Natural killer cell treated with Interleukin-12 subunit alpha and Interleukin-12 subunit beta and Interleukin-15 and Interleukin-18, amount 100 ng/mL, for 72 hours (primary cell): Measurements from ENCODE around the gene GPR132. TPM values are rescaled to one million over a fixed set of nuclear protein-coding genes. Genes with fewer than 3 reads are reported as not detected.
"Not testable (repeated sequence)": the region's sequence is repeated elsewhere in the genome, so short reads cannot be mapped to it uniquely, and the experiment has no call there.

Experiments
- ATAC-seq, 2 donors: fragments of 150-1000 bp; cut with Tn5 transposase in 1 of 2; sonication (Bioruptor Pico), chemical (Tn5 transposase) in 1 of 2; 2 replicates each; pipeline ENCODE4 v1.10.0; 2021
- DNase-seq: peaks from one replicate; pipeline ENCODE4 v3.0.0; 2022; ENCODE audit warnings: low spot score
- H3K27ac Mint-ChIP-seq, 2 donors: 1 replicate in 1 of 2; 2 replicates in 1 of 2; pipeline ENCODE4 v1.8.0; 2022; ENCODE audit warnings: mixed read lengths in 2 of 2, mild to moderate bottlenecking in 1 of 2, moderate library complexity in 1 of 2
- H3K27me3 Mint-ChIP-seq, 2 donors: 1 replicate in 1 of 2; 2 replicates in 1 of 2; pipeline ENCODE4 v1.8.0; 2022; ENCODE audit warnings: mixed read lengths in 2 of 2
- H3K36me3 Mint-ChIP-seq: one replicate; pipeline ENCODE4 v1.8.0; 2022; ENCODE audit warnings: mixed read lengths
- H3K4me1 Mint-ChIP-seq, 2 donors: 1 replicate in 1 of 2; 2 replicates in 1 of 2; pipeline ENCODE4 v1.8.0; 2022; ENCODE audit warnings: low read depth in 2 of 2, mixed read lengths in 2 of 2, mild to moderate bottlenecking in 1 of 2
- H3K4me3 Mint-ChIP-seq: one replicate; pipeline ENCODE4 v1.8.0; 2022; ENCODE audit warnings: mixed read lengths
- H3K9me3 Mint-ChIP-seq: 2 replicates; pipeline ENCODE4 v1.8.0; 2022; ENCODE audit warnings: mixed read lengths
- total RNA-seq, 2 donors: library from RNA; stranded (reverse); gene quantifications; one replicate each; pipeline ENCODE4 v1.2.3, GENCODE V29; 2022

GPR132 gene
- total RNA-seq, 2 donors from 2014 or later, result 80.9 to 88.3 TPM

- Mint-ChIP-seq H3K9me3 (no peaks in the 10 kb centered on the region), H3K4me1 (peaks cover 11 to 12% of the 10 kb centered on the region in 2 donors), H3K27me3 (no peaks in the 10 kb centered on the region), H3K27ac (no peak overlapping the region), H3K36me3 (no peaks in the 10 kb centered on the region), H3K4me3 (no peak overlapping the region)
- no peak for DNase-seq
- no peak for ATAC-seq
Observed at GRCh38 chr14:105042813-105043212, 22.4 kb downstream of the GPR132 start.

- DNase-seq, result no peak
- H3K36me3 Mint-ChIP-seq, result no peaks in the 10 kb centered on the region
- H3K4me3 Mint-ChIP-seq, result no peak overlapping the region
- no peak overlapping the region for H3K27ac Mint-ChIP-seq
- H3K27me3 Mint-ChIP-seq, result no peaks in the 10 kb centered on the region
- H3K4me1 Mint-ChIP-seq, result peaks cover 11 to 12% of the 10 kb centered on the region in 2 donors
- no peaks in the 10 kb centered on the region for H3K9me3 Mint-ChIP-seq
- ATAC-seq, result no peak
Observed at GRCh38 chr14:105041841-105042765, 23.1 kb downstream of the GPR132 start.

DNA sequence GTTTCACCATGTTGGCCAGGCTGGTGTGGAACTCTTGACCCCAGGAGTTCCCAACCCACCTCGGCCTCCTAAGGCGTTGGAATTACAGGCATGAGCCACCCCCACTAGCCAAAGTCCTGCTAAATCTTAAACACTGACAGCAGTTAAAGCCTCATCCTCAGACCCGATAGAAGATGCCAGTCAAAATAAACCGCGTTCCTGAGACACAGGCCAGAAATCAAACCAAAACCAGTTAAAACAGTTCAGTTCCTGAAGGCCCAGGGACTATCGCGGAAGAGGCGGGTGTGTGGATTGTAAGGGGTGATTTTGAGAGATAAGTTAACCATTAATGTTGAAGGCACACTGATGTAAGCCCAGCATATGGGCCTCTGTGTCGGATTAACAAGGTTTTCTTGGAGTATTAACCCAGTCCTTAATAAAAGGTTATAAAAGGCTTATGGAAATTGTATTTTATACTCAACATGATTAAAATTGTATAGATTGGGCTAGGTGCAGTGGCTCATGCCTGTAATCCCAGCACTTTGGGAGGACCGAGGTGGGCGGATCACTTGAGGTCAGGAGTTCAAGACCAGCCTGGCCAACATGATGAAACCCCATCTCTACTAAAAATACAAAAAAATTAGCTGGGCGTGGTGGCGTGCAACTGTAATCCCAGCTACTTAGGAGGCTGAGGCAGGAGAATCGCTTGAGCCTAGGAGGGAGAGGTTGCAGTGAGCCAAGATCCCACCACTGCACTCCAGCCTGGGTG lies 25.6 kb downstream of the GPR132 start:
- H3K4me3 Mint-ChIP-seq, result no peak overlapping the region
- H3K36me3 Mint-ChIP-seq, result no peaks in the 10 kb centered on the region
- no peak overlapping the region for H3K27ac Mint-ChIP-seq
- H3K27me3 Mint-ChIP-seq, result no peaks in the 10 kb centered on the region
- H3K4me1 Mint-ChIP-seq, result peaks cover under 1 to 2% of the 10 kb centered on the region in 2 donors
- H3K9me3 Mint-ChIP-seq, result no peaks in the 10 kb centered on the region
- ATAC-seq, result no peak
- DNase-seq, result no peak

GRCh38 chr14:105035616-105036015 lies 29.6 kb downstream of the GPR132 start:
- not testable (repeated sequence) for H3K27ac Mint-ChIP-seq, H3K9me3 Mint-ChIP-seq, H3K4me3 Mint-ChIP-seq, H3K27me3 Mint-ChIP-seq, DNase-seq, ATAC-seq, H3K36me3 Mint-ChIP-seq
- H3K4me1 Mint-ChIP-seq, result peaks cover 12 to 19% of the 10 kb centered on the region in 2 donors

DNA sequence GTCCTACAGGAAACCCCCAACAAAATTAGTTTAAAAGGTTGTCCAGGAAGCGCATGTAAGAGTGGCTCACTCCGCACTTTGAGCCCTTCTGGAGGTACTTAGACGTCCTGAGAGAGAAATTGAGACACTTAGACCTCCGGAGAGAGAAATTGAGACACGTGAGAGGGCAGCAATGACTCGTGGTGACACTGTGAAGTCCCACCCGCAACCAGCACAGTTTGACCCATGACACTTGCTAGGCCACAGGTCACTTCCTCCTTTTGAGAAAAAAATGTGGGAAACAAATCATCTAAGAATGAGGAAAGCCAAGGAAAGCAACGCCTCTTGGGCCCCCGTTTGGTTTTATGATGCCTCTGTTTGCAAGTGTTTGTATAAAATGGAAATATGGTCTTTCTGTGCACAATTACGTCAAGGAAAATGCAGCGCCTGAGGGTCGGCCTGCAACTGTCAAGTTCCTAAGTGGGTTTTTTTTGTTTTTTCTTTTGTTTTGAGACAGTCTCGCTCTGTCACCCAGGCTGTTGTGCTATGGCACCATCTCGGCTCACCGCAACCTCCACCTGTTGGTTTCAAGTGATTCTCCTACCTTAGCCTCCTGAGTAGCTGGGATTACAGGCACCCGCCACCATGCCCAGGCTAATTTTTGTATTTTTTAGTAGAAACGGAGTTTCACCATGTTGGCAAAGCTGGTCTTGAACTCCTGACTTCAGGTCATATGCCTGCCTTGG lies 30.8 kb downstream of the GPR132 start:
- H3K27ac Mint-ChIP-seq, result peak overlapping the region; percentile 80 to 91
- no peak overlapping the region for H3K4me3 Mint-ChIP-seq
- H3K9me3 Mint-ChIP-seq, result no peaks in the 10 kb centered on the region
- no peaks in the 10 kb centered on the region for H3K27me3 Mint-ChIP-seq
- H3K4me1 Mint-ChIP-seq, result peaks cover 12 to 19% of the 10 kb centered on the region in 2 donors
- no peaks in the 10 kb centered on the region for H3K36me3 Mint-ChIP-seq
- ATAC-seq (peak in 1 of 2 donors; percentile 57), DNase-seq (no peak)

- not testable (repeated sequence) for DNase-seq, H3K27me3 Mint-ChIP-seq, ATAC-seq, H3K36me3 Mint-ChIP-seq, H3K9me3 Mint-ChIP-seq
- peaks cover 12 to 19% of the 10 kb centered on the region in 2 donors for H3K4me1 Mint-ChIP-seq
- peak overlapping the region; percentile 80 to 91 for H3K27ac Mint-ChIP-seq
- peak overlapping the region; percentile 90 for H3K4me3 Mint-ChIP-seq
Observed at GRCh38 chr14:105033412-105033900, 31.8 kb downstream of the GPR132 start.

- H3K36me3 Mint-ChIP-seq, H3K27me3 Mint-ChIP-seq, ATAC-seq, H3K9me3 Mint-ChIP-seq, DNase-seq: not testable (repeated sequence)
- Mint-ChIP-seq H3K4me1 (peaks cover 12 to 22% of the 10 kb centered on the region in 2 donors), H3K27ac (peak overlapping the region; percentile 80 to 91), H3K4me3 (peak overlapping the region; percentile 90)
Observed at GRCh38 chr14:105032451-105032901, 32.8 kb downstream of the GPR132 start.

GRCh38 chr14:105030836-105031396 lies 34.3 kb downstream of the GPR132 start:
- peaks cover 23 to 29% of the 10 kb centered on the region in 2 donors for H3K4me1 Mint-ChIP-seq
- ATAC-seq (no peak), DNase-seq (no peak)
- H3K27ac Mint-ChIP-seq, result no peak overlapping the region
- H3K27me3 Mint-ChIP-seq, result no peaks in the 10 kb centered on the region
- H3K9me3 Mint-ChIP-seq, result no peaks in the 10 kb centered on the region
- no peaks in the 10 kb centered on the region for H3K36me3 Mint-ChIP-seq
- H3K4me3 Mint-ChIP-seq, result no peak overlapping the region

DNA sequence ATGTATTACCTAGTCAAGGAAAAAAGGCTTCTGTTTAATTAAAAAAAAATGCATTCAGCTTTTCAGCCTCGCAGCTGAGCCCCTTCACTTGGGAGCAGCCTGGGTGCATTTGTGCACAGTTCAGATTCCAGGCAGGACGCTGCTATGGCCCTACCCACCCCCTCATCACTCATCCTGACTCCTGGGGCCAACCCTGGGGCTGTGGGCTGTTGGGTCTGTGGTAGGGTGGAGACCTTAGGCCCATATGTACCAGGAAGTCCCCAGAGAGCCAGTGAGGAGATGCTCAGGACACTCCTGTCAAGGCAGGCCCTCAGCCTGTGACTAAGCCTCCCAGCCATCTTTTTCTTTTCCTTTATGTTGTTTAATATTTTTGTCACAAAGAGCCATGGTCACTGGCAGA lies 35.0 kb downstream of the GPR132 start:
- Mint-ChIP-seq H3K9me3 (no peaks in the 10 kb centered on the region), H3K4me1 (peaks cover 29 to 30% of the 10 kb centered on the region in 2 donors), H3K4me3 (no peak overlapping the region), H3K27ac (no peak overlapping the region), H3K27me3 (no peaks in the 10 kb centered on the region), H3K36me3 (no peaks in the 10 kb centered on the region)
- no peak for ATAC-seq
- DNase-seq, result no peak

DNA sequence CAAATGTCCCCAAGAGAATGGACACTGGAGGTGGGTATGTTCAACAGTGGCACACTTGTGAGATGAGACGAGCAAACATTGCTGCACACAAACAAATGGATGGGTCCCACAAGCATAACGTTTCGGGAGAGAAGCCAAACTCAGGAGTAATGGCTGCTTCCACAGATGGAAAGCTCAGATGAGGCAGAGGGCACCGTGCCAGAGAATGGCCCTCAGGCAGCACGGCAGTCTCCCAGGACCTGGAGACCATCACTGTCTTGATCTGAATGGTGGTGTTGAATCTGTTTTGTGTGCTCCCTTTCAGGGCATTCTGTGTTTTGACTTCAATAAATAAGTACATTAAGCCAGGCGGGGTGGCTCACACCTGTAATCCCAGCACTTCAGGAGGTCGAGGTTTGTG lies 35.8 kb downstream of the GPR132 start:
- no peaks in the 10 kb centered on the region for H3K36me3 Mint-ChIP-seq
- no peak for DNase-seq
- peaks cover 29 to 34% of the 10 kb centered on the region in 2 donors for H3K4me1 Mint-ChIP-seq
- no peak overlapping the region for H3K4me3 Mint-ChIP-seq
- no peak for ATAC-seq
- H3K27me3 Mint-ChIP-seq, result no peaks in the 10 kb centered on the region
- H3K27ac Mint-ChIP-seq, result no peak overlapping the region
- no peaks in the 10 kb centered on the region for H3K9me3 Mint-ChIP-seq

GRCh38 chr14:105028251-105028927 lies 36.8 kb downstream of the GPR132 start:
- no peaks in the 10 kb centered on the region for H3K36me3 Mint-ChIP-seq
- ATAC-seq, result no peak
- H3K4me3 Mint-ChIP-seq, result no peak overlapping the region
- H3K27ac Mint-ChIP-seq, result no peak overlapping the region
- H3K4me1 Mint-ChIP-seq, result peaks cover 20 to 31% of the 10 kb centered on the region in 2 donors
- no peak for DNase-seq
- H3K9me3 Mint-ChIP-seq, result no peaks in the 10 kb centered on the region
- H3K27me3 Mint-ChIP-seq, result no peaks in the 10 kb centered on the region

- H3K27me3 Mint-ChIP-seq, ATAC-seq, H3K36me3 Mint-ChIP-seq, DNase-seq, H3K4me3 Mint-ChIP-seq, H3K9me3 Mint-ChIP-seq: not testable (repeated sequence)
- H3K27ac Mint-ChIP-seq, result peak overlapping the region in 1 of 2 donors; percentile 96
- peaks cover 17 to 33% of the 10 kb centered on the region in 2 donors for H3K4me1 Mint-ChIP-seq
Observed at GRCh38 chr14:105027718-105028117, 37.5 kb downstream of the GPR132 start.
